Smooth muscle cell (in vitro differentiated cells): ENCODE data around the gene ARHGAP6. TPM values are rescaled to one million over a fixed set of nuclear protein-coding genes. Genes with fewer than 3 reads are reported as not detected.

Experiments
- DNase-seq: peaks from one replicate; lab custom pipeline; 2025; ENCODE audit not compliant: unreplicated experiment; lab: John Stamatoyannopoulos, UW
- H2AFZ ChIP-seq: fragments of 200-600 bp; sonication (generic); 2 replicates; pipeline ENCODE4 v1.6.0; 2016; ENCODE audit warnings: antibody characterized with exemption, low read depth, mild to moderate bottlenecking
- H3F3A ChIP-seq: fragments of 200-600 bp; sonication (generic); 2 replicates; pipeline ENCODE4 v1.6.0; 2017; ENCODE audit warnings: antibody characterized with exemption, low read depth
- H3K27ac ChIP-seq: fragments of 200-600 bp; sonication (generic); 2 replicates; pipeline ENCODE4 v1.5.1; 2016; ENCODE audit warnings: low read depth, mild to moderate bottlenecking
- H3K27me3 ChIP-seq: fragments of 200-600 bp; sonication (generic); 2 replicates; pipeline ENCODE4 v1.6.1; 2016; ENCODE audit warnings: low read depth, mild to moderate bottlenecking
- H3K36me3 ChIP-seq: fragments of 200-600 bp; sonication (generic); 2 replicates; pipeline ENCODE4 v1.5.1; 2016; ENCODE audit warnings: low read depth
- H3K4me1 ChIP-seq: fragments of 200-600 bp; sonication (generic); 2 replicates; pipeline ENCODE4 v1.5.1; 2016; ENCODE audit warnings: low read depth
- H3K4me2 ChIP-seq: fragments of 200-600 bp; sonication (generic); 2 replicates; pipeline ENCODE4 v1.6.0; 2016; ENCODE audit warnings: mild to moderate bottlenecking
- H3K4me3 ChIP-seq: fragments of 200-600 bp; sonication (generic); 2 replicates; pipeline ENCODE4 v1.5.1; 2016; ENCODE audit warnings: mild to moderate bottlenecking
- H3K79me2 ChIP-seq: fragments of 200-600 bp; sonication (generic); 2 replicates; pipeline ENCODE4 v1.6.0; 2016; ENCODE audit warnings: low read depth, mild to moderate bottlenecking
- H3K9ac ChIP-seq: fragments of 200-600 bp; sonication (generic); 2 replicates; pipeline ENCODE4 v1.6.0; 2016; ENCODE audit warnings: low read depth
- H3K9me3 ChIP-seq: fragments of 200-600 bp; sonication (generic); replicated peaks from 2 replicates; pipeline ENCODE4 v1.5.1; 2016; ENCODE audit warnings: low read depth
- H4K20me1 ChIP-seq: fragments of 200-600 bp; sonication (generic); 2 replicates; pipeline ENCODE4 v1.6.0; 2016; ENCODE audit warnings: low read depth
- CTCF ChIP-seq: fragments of 200-600 bp; sonication (generic); IDR thresholded peaks from 2 replicates; pipeline ENCODE4 v1.5.1; 2017; ENCODE audit warnings: borderline replicate concordance, mild to moderate bottlenecking, antibody characterized with exemption; ENCODE audit not compliant: insufficient read depth, poor library complexity, severe bottlenecking
- WGBS: methylation state at CpG from one replicate; pipeline ENCODE4 v1.1.7; 2016; ENCODE audit warnings: low lambda C conversion rate; 5-methylcytosine and 5-hydroxymethylcytosine counted together
- polyA plus RNA-seq: library from polyadenylated mRNA; unstranded; fragments of >200 nt; fragmentation: Nextera tagmentation; extraction: Ambion mirVana; gene quantifications from 2 replicates; pipeline ENCODE4 v1.2.1, GENCODE V29; 2016
- total RNA-seq: library from RNA; depleted of rRNA; stranded (reverse); fragments of >200 nt; gene quantifications from 2 replicates; pipeline ENCODE4 v1.2.3, GENCODE V29; 2014

The ARHGAP6 gene
- total and polyA plus RNA-seq, 2 experiments from 2014 or later: 0.55 to 0.90 TPM

GRCh38 chrX:11351375-11352295, 314.1 kb downstream of the ARHGAP6 start:
- no peak overlapping the region for H3K4me2 ChIP-seq
- H3F3A ChIP-seq: no peaks in the 10 kb centered on the region
- no peaks in the 10 kb centered on the region for H3K79me2 ChIP-seq
- H3K27me3 ChIP-seq: no peaks in the 10 kb centered on the region
- H3K4me3 ChIP-seq: no peak overlapping the region
- H4K20me1 ChIP-seq: no peaks in the 10 kb centered on the region
- no peaks in the 10 kb centered on the region for H3K9me3 ChIP-seq
- no peaks in the 10 kb centered on the region for H3K4me1 ChIP-seq
- no peak for TF ChIP-seq CTCF
- no peak overlapping the region for H2AFZ ChIP-seq
- H3K27ac ChIP-seq: no peak overlapping the region
- no peak for DNase-seq
- H3K36me3 ChIP-seq: no peaks in the 10 kb centered on the region
- 70% methylated on average over 11 of the region's 11 CpGs for WGBS
- no peak overlapping the region for H3K9ac ChIP-seq

GRCh38 chrX:11349661-11350337, 315.9 kb downstream of the ARHGAP6 start:
- no peak for TF ChIP-seq CTCF
- Histone ChIP-seq H3K27me3 (no peaks in the 10 kb centered on the region), H3K4me3 (no peak overlapping the region), H3K9ac (no peak overlapping the region), H3K27ac (no peak overlapping the region), H3K4me2 (no peak overlapping the region), H3K79me2 (no peaks in the 10 kb centered on the region), H4K20me1 (no peaks in the 10 kb centered on the region), H3K9me3 (no peaks in the 10 kb centered on the region), H3K36me3 (no peaks in the 10 kb centered on the region), H3K4me1 (no peaks in the 10 kb centered on the region), H2AFZ (no peak overlapping the region), H3F3A (no peaks in the 10 kb centered on the region)
- no peak for DNase-seq
- WGBS: 56% methylated on average over 2 of the region's 2 CpGs

- H3K27ac ChIP-seq: no peak overlapping the region
- DNase-seq: no peak
- H3K4me1 ChIP-seq: no peaks in the 10 kb centered on the region
- no peaks in the 10 kb centered on the region for H3K27me3 ChIP-seq
- no peak for TF ChIP-seq CTCF
- H3K4me3 ChIP-seq: no peak overlapping the region
- H2AFZ ChIP-seq: no peak overlapping the region
- no peaks in the 10 kb centered on the region for H3K36me3 ChIP-seq
- no peaks in the 10 kb centered on the region for H3F3A ChIP-seq
- no peak overlapping the region for H3K4me2 ChIP-seq
- no peaks in the 10 kb centered on the region for H4K20me1 ChIP-seq
- no peak overlapping the region for H3K9ac ChIP-seq
- 83% methylated on average over 1 of the region's 1 CpG for WGBS
- H3K9me3 ChIP-seq: no peaks in the 10 kb centered on the region
- no peaks in the 10 kb centered on the region for H3K79me2 ChIP-seq
These were observed 316.7 kb downstream of the ARHGAP6 start for GRCh38 chrX:11349020-11349419.
